SK-N-SH (cell line): ENCODE results near the gene DMAC1. TPM values are rescaled to one million over a fixed set of nuclear protein-coding genes. Genes with fewer than 3 reads are reported as not detected.

Experiments used
- CTCF ChIA-PET: fragments of 300-600, 350-600 bp; formaldehyde crosslinking; extraction: SDS; loops from one replicate; lab custom pipeline; 2021; lab: Yijun Ruan, JAX
- POLR2A ChIA-PET: fragments of 350-600 bp; sonication (Branson Sonifier 250); formaldehyde crosslinking; extraction: SDS; loops from one replicate; lab custom pipeline; 2020; ENCODE audit warnings: antibody characterized with exemption, inconsistent platforms; lab: Yijun Ruan, JAX
- DNase-seq: peaks from one replicate; pipeline ENCODE4 v3.0.0; 2012
- H2AFZ ChIP-seq: fragments of 200-600 bp; sonication (generic); 2 replicates; pipeline ENCODE4 v1.8.1; 2016; ENCODE audit warnings: antibody characterized with exemption, mild to moderate bottlenecking, low read depth
- H3F3A ChIP-seq: fragments of 200-600 bp; sonication (generic); replicated peaks from 2 replicates; pipeline ENCODE3; 2016; ENCODE audit warnings: antibody characterized with exemption, mild to moderate bottlenecking; ENCODE audit not compliant: insufficient read depth
- H3K27ac ChIP-seq, 2 experiments: fragments of 200-500 bp in 1 of 2; fragments of 200-600 bp in 1 of 2; sonication (Bioruptor generic) in 1 of 2; sonication (generic), shearing (Covaris generic) in 1 of 2; 2 replicates each; pipeline versions ENCODE4 v1.5.1 to v1.6.1; 2014 to 2016; ENCODE audit warnings: low read depth in 2 of 2, inconsistent platforms in 1 of 2, low read length in 1 of 2, mild to moderate bottlenecking in 1 of 2, mixed read lengths in 1 of 2
- H3K27me3 ChIP-seq: fragments of 200-600 bp; sonication (generic), shearing (Covaris generic); 2 replicates; pipeline ENCODE4 v1.6.1; 2016; ENCODE audit warnings: mixed run types; ENCODE audit not compliant: insufficient read depth
- H3K36me3 ChIP-seq, 2 experiments: fragments of 200-500 bp in 1 of 2; fragments of 200-600 bp in 1 of 2; sonication (Bioruptor generic) in 1 of 2; sonication (generic) in 1 of 2; replicated peaks in 1 of 2; 2 replicates each; pipeline versions ENCODE3 to v1.5.1; 2014 to 2016; ENCODE audit warnings: low read length in 1 of 2, mild to moderate bottlenecking in 1 of 2; ENCODE audit not compliant: insufficient read depth in 2 of 2, control insufficient read depth in 1 of 2
- H3K4me1 ChIP-seq, 2 experiments: fragments of 200-500 bp in 1 of 2; fragments of 200-600 bp in 1 of 2; sonication (Bioruptor generic) in 1 of 2; sonication (generic), shearing (Covaris generic) in 1 of 2; 2 replicates each; pipeline versions ENCODE4 v1.5.1 to v1.6.1; 2014 to 2016; ENCODE audit warnings: low read depth in 1 of 2, low read length in 1 of 2, mixed run types in 1 of 2; ENCODE audit not compliant: insufficient read depth in 2 of 2, control insufficient read depth in 1 of 2
- H3K4me2 ChIP-seq: fragments of 200-600 bp; sonication (generic), shearing (Covaris generic); 2 replicates; pipeline ENCODE4 v1.6.1; 2017; ENCODE audit warnings: mixed run types
- H3K4me3 ChIP-seq, 2 experiments: fragments of 200-500 bp in 1 of 2; fragments of 200-600 bp in 1 of 2; sonication (Bioruptor generic) in 1 of 2; sonication (generic), shearing (Covaris generic) in 1 of 2; 2 replicates each; pipeline versions ENCODE4 v1.5.1 to v1.8.1; 2014 to 2016; ENCODE audit warnings: low read depth in 2 of 2, inconsistent platforms in 1 of 2, low read length in 1 of 2, mild to moderate bottlenecking in 1 of 2, mixed read lengths in 1 of 2, moderate library complexity in 1 of 2
- H3K79me2 ChIP-seq: fragments of 200-600 bp; sonication (generic); 2 replicates; pipeline ENCODE4 v1.8.1; 2017; ENCODE audit warnings: mild to moderate bottlenecking; ENCODE audit not compliant: insufficient read depth
- H3K9ac ChIP-seq: fragments of 200-600 bp; sonication (generic); 2 replicates; pipeline ENCODE4 v1.6.1; 2017; ENCODE audit warnings: mixed run types
- H3K9me2 ChIP-seq: fragments of 200-600 bp; sonication (generic); 2 replicates; pipeline ENCODE4 v1.6.1; 2017; ENCODE audit warnings: mixed run types
- H3K9me3 ChIP-seq: fragments of 200-600 bp; sonication (generic); 2 replicates; pipeline ENCODE4 v1.6.1; 2017; ENCODE audit warnings: mixed run types, mild to moderate bottlenecking, moderate library complexity
- H4K20me1 ChIP-seq: fragments of 200-600 bp; sonication (generic); 2 replicates; pipeline ENCODE4 v1.6.1; 2017; ENCODE audit warnings: mild to moderate bottlenecking, mixed run types; ENCODE audit not compliant: insufficient read depth
- EP300 ChIP-seq, 2 experiments: IDR thresholded peaks; 2 replicates each; pipeline versions ENCODE4 v1.4.0 to v1.6.1; 2012; ENCODE audit warnings: borderline replicate concordance in 1 of 2, low read depth in 1 of 2, low read length in 1 of 2
- EZH2phosphoT487 ChIP-seq: fragments of 200-600 bp; sonication (generic); IDR thresholded peaks from 2 replicates; pipeline ENCODE4 v1.6.1; 2017; ENCODE audit warnings: low read depth, mixed run types, mild to moderate bottlenecking, antibody characterized with exemption, moderate library complexity, borderline replicate concordance
- FOXJ3 ChIP-seq: sonication (generic); formaldehyde crosslinking; IDR thresholded peaks from 2 replicates; pipeline ENCODE4 v1.5.1; 2020; ENCODE audit warnings: mild to moderate bottlenecking, missing genetic modification reagents
- FOXM1 ChIP-seq: IDR thresholded peaks from 2 replicates; pipeline ENCODE4 v1.4.0; 2012; ENCODE audit warnings: low read depth, mild to moderate bottlenecking
- GATA2 ChIP-seq: sonication (generic); formaldehyde crosslinking; IDR thresholded peaks from 2 replicates; pipeline ENCODE4 v1.5.0; 2020; ENCODE audit warnings: mild to moderate bottlenecking, missing genetic modification reagents
- NFIC ChIP-seq: IDR thresholded peaks from 2 replicates; pipeline ENCODE4 v1.4.0; 2012; ENCODE audit warnings: borderline replicate concordance
- POLR2AphosphoS5 ChIP-seq: IDR thresholded peaks from 2 replicates; pipeline ENCODE4 v1.6.1; 2012; ENCODE audit warnings: low read depth, low read length
- RAD21 ChIP-seq: IDR thresholded peaks from 2 replicates; pipeline ENCODE4 v1.6.1; 2012; ENCODE audit warnings: mild to moderate bottlenecking, low read length
- RCOR1 ChIP-seq: fragments of 150-350 bp; IDR thresholded peaks from 2 replicates; pipeline ENCODE4 v1.6.1; 2017; ENCODE audit warnings: antibody characterized with exemption, low read length
- RFX5 ChIP-seq: IDR thresholded peaks from 2 replicates; pipeline ENCODE4 v1.6.1; 2012; ENCODE audit warnings: mild to moderate bottlenecking, improper control_type of control experiment, low read length
- RXRA ChIP-seq: IDR thresholded peaks from 2 replicates; pipeline ENCODE4 v1.4.0; 2012; ENCODE audit warnings: low read depth, mild to moderate bottlenecking, borderline replicate concordance
- SIN3A ChIP-seq: IDR thresholded peaks from 2 replicates; pipeline ENCODE4 v1.6.1; 2012; ENCODE audit warnings: low read depth, mild to moderate bottlenecking, low read length, moderate library complexity, borderline replicate concordance
- SMC3 ChIP-seq: IDR thresholded peaks from 2 replicates; pipeline ENCODE4 v1.6.1; 2012; ENCODE audit warnings: low read depth, low read length, improper control_type of control experiment
- TAF1 ChIP-seq: IDR thresholded peaks from 2 replicates; pipeline ENCODE4 v1.6.1; 2012; ENCODE audit warnings: low read depth, mild to moderate bottlenecking, low read length, moderate library complexity, borderline replicate concordance
- TCF12 ChIP-seq: IDR thresholded peaks from 2 replicates; pipeline ENCODE4 v1.4.0; 2012
- WGBS: methylation state at CpG from one replicate; pipeline ENCODE4 v1.1.6; 2017; ENCODE audit warnings: low lambda C conversion rate; 5-methylcytosine and 5-hydroxymethylcytosine counted together
- polyA plus RNA-seq, 3 experiments: library from polyadenylated mRNA; depleted of rRNA; stranded (reverse); fragments of >200 nt; gene quantifications; 2 replicates each; pipeline ENCODE4 v1.2.3, GENCODE V29; 2012
- TF ChIP-seq, protein P1 (sequence below): IDR thresholded peaks from 2 replicates; pipeline ENCODE4 v1.4.0; 2012; ENCODE audit warnings: low read depth, borderline replicate concordance
- TF ChIP-seq, protein P2 (sequence below): IDR thresholded peaks from 2 replicates; pipeline ENCODE4; 2012
- TF ChIP-seq, protein P3 (sequence below): IDR thresholded peaks from 2 replicates; pipeline ENCODE4 v1.4.0; 2012; ENCODE audit warnings: low read depth

DMAC1 gene
- polyA plus RNA-seq, 1 of the 3 experiments (the other 2 are of a cell fraction): 21.7 TPM

DNA sequence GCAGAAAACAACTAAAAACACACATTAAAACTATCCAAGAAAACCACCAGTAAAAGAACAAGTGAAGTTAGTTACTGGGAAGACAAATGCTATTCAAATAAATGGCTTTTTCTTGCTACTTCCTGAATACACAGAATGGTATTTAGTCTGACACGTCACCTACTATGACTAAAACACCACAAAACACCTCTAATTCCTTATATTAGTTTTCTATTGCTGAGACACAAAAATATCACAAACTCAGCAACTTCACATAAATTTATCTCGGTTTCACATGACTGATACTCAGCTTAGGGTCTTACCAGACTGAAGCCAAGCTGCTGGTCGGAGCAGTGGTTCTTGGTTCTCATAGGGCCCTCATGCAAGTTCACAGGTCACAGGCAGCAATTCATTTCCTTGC lies 5.4 kb downstream of the DMAC1 start:
- no peak overlapping the region for H2AFZ ChIP-seq
- TF ChIP-seq RFX5 (no peak), RXRA (no peak), RCOR1 (no peak), NFIC (no peak), FOXJ3 (CRISPR knock-in tag) (no peak), RAD21 (no peak), POLR2AphosphoS5 (no peak), FOXM1 (no peak), TCF12 (no peak), EP300 (IDR thresholded peaks at IDR 0.05; ENCODE audit: borderline replicate concordance in 1 of 2, low read depth in 1 of 2, low read length in 1 of 2) (no peak), GATA2 (CRISPR knock-in tag) (no peak), SIN3A (no peak), SMC3 (no peak), EZH2phosphoT487 (no peak), TAF1 (no peak)
- TF ChIP-seq, protein P1, sequence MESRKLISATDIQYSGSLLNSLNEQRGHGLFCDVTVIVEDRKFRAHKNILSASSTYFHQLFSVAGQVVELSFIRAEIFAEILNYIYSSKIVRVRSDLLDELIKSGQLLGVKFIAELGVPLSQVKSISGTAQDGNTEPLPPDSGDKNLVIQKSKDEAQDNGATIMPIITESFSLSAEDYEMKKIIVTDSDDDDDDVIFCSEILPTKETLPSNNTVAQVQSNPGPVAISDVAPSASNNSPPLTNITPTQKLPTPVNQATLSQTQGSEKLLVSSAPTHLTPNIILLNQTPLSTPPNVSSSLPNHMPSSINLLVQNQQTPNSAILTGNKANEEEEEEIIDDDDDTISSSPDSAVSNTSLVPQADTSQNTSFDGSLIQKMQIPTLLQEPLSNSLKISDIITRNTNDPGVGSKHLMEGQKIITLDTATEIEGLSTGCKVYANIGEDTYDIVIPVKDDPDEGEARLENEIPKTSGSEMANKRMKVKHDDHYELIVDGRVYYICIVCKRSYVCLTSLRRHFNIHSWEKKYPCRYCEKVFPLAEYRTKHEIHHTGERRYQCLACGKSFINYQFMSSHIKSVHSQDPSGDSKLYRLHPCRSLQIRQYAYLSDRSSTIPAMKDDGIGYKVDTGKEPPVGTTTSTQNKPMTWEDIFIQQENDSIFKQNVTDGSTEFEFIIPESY: no peak
- TF ChIP-seq, protein P2, sequence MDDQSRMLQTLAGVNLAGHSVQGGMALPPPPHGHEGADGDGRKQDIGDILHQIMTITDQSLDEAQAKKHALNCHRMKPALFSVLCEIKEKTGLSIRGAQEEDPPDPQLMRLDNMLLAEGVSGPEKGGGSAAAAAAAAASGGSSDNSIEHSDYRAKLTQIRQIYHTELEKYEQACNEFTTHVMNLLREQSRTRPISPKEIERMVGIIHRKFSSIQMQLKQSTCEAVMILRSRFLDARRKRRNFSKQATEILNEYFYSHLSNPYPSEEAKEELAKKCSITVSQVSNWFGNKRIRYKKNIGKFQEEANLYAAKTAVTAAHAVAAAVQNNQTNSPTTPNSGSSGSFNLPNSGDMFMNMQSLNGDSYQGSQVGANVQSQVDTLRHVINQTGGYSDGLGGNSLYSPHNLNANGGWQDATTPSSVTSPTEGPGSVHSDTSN: no peak
- TF ChIP-seq, protein P3, sequence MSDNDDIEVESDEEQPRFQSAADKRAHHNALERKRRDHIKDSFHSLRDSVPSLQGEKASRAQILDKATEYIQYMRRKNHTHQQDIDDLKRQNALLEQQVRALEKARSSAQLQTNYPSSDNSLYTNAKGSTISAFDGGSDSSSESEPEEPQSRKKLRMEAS: no peak
- CTCF ChIA-PET: no interaction called here

More for the DNA sequence above, 5.4 kb downstream of the DMAC1 start:
- Histone ChIP-seq H3K36me3 (peaks cover 26 to 47% of the 10 kb centered on the region in 2 experiments), H3K4me1 (peaks cover 5 to 25% of the 10 kb centered on the region in 2 experiments; a peak in 2 of 4 replicates), H3K4me2 (no peak overlapping the region), H4K20me1 (no peaks in the 10 kb centered on the region), H3K27me3 (no peaks in the 10 kb centered on the region), H3K4me3 (no peak overlapping the region), H3K79me2 (peaks cover 9% of the 10 kb centered on the region), H3K9me3 (no peaks in the 10 kb centered on the region), H3K27ac (no peak overlapping the region), H3F3A (no peaks in the 10 kb centered on the region), H3K9me2 (no peaks in the 10 kb centered on the region), H3K9ac (no peak overlapping the region)
- 94% methylated on average over 3 of the region's 3 CpGs for WGBS
- POLR2A ChIA-PET: no interaction called here
- DNase-seq: no peak
